DMS53 treated with DMSO at 0.1 percent for 48 hours (cell line): ENCODE results near the gene SMAP2.
"Not testable (repeated sequence)": the region's sequence is repeated elsewhere in the genome, so short reads cannot be mapped to it uniquely, and the experiment has no call there.

ENCODE experiments used
- DNase-seq: peaks from one replicate; lab custom pipeline; 2025; ENCODE audit not compliant: unreplicated experiment; lab: John Stamatoyannopoulos, UW

SMAP2 gene

GRCh38 chr1:40373323-40374283, at the start of gene SMAP2:
Gene SMAP2 (plus strand): TSS chr1:40373727. CDS start chr1:40374121, 394 bp downstream.
- DNase-seq: peak; percentile 86

GRCh38 chr1:40331403-40331802, 42.1 kb upstream of the SMAP2 start:
- DNase-seq: not testable (repeated sequence)

GRCh38 chr1:40332695-40333094, 40.8 kb upstream of the SMAP2 start:
- no peak for DNase-seq

- DNase-seq: no peak
Observed at GRCh38 chr1:40337443-40337842, 36.1 kb upstream of the SMAP2 start.

DNA sequence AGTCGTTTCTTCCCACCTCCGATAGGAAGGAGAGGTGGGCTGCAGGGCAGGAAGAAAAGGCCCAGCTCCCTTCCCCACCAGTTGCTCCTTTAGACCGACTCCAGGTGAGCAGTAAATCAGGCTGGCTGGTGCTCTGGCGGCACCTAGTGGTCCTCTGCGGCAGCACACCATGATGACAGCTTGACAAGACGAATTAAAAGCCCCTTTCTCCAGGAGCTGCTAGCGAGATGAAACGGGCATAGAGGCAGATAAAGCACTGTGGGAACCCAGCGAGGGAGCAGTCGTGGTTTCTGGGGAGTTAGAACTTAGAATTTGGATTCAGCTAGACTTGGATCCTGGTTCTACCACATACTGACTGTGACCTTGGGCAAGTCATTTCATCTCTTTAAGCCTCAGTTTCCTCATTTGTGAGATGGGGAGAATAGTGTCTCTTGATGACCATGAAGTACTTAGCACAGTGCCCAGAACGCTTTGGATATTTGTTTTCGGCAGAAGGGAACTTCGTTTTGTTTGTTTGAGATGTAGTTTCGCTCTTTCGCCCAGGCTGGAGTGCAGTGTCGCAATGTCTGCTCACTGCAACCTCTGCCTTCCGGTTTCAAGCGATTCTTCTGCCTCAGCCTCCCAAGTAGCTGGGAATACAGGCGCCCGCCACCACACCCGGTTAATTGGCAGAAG, 34.6 kb upstream of the SMAP2 start:
- peak; percentile 73 for DNase-seq

DNA sequence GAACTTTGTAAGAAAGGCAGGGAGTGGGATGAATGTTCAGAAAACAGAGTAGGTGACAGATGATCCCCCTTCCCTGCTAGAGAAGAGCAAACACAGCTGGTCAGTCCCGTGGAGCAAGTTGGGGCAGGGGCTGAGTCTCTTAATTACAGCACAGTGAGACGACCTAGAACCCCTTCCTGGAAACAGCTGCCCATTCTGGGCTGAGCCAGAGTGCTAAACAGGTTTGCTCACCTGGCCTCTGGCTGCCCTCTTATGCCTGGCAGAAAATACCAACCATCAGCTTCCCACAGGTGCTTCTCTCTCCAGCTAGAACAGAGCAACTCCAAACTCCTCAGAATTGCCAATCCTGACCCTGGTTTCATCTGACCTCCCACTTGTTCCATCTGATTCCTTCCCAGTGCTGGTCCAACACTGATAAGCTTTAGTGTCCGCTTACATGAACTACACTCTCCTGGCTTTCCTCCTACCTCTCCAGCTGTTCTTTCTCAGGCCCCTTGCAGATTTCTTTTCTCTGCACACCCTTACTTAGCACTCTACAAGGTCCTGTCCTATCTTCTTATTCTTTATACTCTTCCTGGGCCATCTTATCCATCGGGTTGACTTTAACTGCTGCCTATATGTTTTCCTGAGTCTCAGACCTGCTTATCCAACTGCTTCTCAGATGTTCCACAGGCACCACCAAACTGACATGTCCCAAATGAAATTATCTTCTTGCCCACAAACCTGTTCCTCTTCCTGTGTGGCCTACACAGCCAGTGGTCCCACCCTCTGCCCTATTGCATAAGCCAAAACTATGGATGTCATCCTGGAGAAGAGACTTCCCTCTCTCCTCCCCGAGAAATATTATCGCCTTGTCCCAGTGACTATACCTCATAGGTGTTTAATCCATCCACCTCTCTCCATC, 33.9 kb upstream of the SMAP2 start:
- no peak for DNase-seq

- DNase-seq: no peak
Observed at GRCh38 chr1:40341491-40342380, 31.8 kb upstream of the SMAP2 start.

- DNase-seq: not testable (repeated sequence)
Observed at GRCh38 chr1:40342381-40342717, 31.2 kb upstream of the SMAP2 start.

DNA sequence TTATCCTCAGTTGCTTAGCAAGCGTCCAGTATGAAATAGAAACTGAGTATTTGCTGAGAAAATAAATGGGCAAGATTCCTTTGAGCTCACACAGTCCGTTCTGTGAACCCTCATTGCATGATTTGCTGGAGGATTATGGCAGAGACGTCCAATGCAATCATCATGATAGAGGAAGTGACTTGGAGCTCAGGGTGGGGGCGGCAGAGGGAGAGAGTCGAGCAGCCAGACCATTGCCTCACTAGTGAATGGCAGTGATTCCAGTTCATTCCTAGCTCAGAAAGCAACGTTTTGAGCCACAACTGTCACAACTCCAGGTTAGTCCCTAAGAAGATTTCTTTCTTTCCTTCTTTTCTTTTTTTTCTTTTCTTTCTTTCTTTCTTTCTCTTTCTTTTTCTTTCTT, 28.9 kb upstream of the SMAP2 start:
- DNase-seq: no peak

DNA sequence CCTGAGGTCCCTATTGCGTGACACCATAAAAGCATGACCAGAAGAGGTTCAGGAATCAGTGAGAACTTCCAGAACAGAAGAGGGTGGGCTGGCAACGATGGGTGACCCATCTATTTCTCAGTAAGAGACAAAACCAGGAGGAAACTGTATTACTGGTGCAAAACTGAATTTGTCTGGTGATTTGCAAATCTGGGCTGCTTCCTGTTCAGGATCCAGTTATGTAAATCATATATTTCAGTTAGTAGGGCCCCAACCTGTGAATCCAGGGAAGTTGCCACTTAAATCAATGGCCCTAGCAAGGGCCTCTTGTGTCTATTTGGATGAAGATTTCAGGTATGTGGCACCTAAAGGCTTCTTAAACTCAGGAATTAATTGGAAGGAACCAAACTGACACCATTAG, 23.1 kb upstream of the SMAP2 start:
- DNase-seq: no peak

DNA sequence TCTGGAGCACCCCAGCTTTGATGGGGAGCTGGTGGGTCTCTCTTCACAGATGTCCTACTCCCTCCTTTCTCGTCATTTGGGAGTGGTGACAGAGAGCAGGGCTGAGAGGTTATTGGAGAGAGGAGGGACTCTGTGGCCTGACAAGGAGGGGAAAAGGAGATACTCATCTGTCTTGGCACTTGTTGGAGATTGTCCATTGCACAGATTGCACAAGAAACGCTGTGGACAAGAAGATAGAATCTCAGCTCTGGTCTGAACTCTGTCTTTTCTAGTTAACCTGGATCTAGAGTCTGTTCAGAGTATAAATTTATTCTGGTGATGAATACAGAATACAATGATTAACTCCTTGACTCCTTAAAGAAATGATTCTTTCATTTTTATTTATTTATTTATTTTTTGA, 22.4 kb upstream of the SMAP2 start:
- DNase-seq: no peak

DNA sequence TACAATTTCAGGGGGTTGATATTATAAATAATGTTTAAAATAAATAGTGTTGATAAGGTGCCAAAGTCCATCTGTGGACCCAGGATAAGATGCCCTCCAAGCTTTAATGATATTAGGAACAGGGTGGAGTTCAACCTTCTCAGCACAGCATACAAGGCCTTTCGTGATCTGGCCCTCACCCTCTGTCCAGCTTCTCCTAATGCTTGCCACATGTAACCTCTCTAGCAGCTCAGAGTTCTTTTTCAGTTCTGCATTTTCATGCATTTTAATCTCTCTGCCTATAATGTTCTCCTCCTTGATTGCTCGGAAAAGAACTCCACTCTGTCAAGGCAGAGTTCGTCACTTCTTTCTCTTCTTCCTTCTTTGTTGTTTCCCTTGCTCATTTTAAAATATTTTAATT, 21.4 kb upstream of the SMAP2 start:
- DNase-seq: no peak

- no peak for DNase-seq
Observed at GRCh38 chr1:40353082-40353481, 20.4 kb upstream of the SMAP2 start.

DNA sequence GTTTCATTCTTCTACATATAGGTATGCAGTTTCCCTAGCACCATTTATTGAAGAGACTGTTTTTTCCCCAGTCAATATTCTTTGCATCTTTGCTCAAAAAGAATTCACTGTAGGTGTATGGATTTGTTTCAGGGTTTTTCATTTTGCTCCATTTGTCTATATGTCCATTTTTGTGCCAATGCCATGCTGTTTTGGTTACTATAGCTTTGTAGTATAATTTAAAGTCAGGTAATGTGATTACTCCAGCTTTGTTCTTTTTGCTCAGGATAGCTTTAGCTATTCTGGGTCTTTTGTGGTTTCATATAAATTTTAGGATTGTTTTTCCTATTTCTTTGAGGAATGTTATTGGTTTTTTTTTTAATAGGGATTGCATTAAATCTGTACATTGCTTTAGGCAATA, 15.9 kb upstream of the SMAP2 start:
- no peak for DNase-seq

DNA sequence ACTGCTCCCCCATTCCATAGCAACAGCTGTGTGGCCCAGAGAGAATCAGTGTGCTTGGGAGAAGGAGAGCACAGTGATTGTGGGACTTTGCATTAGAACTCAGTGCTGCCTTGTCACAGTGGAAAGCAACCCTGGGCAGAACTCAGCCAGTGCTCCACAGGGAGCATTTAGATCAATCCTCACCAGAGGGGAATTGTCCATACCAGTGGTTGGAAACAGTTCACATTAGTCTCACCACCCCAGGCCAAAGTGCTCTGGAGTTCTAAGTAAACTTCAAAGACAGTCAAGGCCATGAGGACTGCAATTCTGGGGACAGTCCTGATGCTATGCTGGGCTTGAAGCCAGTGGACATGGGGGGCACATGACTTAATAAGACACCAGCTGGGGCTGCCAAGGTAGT, 12.9 kb upstream of the SMAP2 start:
- no peak for DNase-seq

DNA sequence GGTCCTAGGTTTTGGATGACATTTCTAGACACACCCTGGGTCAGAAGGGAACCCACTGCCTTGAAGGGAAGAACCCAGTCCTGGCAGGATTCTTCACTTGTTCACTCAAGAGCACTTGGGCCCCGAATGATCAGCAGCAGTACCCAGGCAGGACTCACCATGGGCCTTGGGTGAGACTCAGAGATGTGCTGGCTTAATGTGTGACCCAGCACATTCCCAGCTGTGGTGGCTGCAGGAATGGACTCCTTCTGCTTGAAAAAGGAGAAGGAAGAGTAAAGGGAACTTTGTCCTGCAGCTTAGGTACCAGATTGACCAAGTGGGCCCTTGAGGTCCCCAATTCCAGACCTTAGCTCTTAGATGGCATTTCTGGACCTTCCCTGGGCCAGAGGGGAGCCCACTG, 12.3 kb upstream of the SMAP2 start:
- DNase-seq: no peak

DNA sequence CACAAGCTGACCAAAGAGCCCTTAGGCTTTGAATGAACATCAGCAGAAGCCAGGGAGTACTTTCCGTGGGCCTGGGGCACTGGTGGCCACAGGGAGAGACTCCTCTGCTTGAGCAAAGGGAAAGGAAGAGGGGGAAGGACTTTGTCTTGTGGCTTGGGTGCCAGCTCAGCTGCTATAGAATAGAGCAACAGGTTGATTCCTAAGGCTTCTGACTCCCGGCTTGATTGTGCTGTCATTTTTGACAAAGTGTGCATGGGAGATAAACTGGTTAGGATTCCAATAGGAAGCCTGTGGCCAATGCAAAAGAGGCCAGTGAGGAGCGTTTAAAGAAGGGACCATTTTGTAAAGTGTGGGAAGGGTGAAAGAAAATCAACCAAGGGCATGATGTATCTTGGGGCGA, 11.9 kb upstream of the SMAP2 start:
- DNase-seq: no peak

- no peak for DNase-seq
Observed at GRCh38 chr1:40362199-40362598, 11.3 kb upstream of the SMAP2 start.

DNA sequence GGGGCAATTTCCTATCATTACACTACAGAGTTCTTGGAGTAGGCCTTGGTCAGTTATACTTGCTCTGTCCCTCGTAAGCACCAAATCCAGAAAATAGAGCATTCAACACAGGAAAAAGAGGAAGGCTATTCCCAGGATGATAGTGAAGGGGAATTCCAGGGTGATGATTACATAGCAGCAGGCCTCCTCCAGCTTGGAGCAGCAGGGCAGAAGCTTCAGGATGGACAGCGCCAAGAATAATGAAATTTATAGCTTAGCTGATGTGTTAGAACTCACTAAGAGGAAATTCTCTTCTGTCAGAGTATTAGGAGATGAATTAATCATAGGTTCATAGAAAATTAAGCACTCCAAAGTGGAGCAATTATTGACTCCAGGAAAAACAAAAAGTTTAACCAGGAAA, 10.8 kb upstream of the SMAP2 start:
- DNase-seq: no peak

- no peak for DNase-seq
Observed at GRCh38 chr1:40363721-40364120, 9.8 kb upstream of the SMAP2 start.
